Colonic mucosa (tissue), 4 donors: ENCODE data around the gene FRMPD3. TPM values are rescaled to one million over a fixed set of nuclear protein-coding genes. Genes with fewer than 3 reads are reported as not detected.

Experiments
- DNase-seq: peaks from one replicate; pipeline ENCODE4 v3.0.0-alpha.2; 2020
- H3K27ac ChIP-seq: fragments of 200-600 bp; one replicate; pipeline ENCODE4 v1.8.0; 2021
- H3K27me3 ChIP-seq: fragments of 200-600 bp; one replicate; pipeline ENCODE4 v1.8.0; 2021
- H3K36me3 ChIP-seq: fragments of 200-600 bp; one replicate; pipeline ENCODE4 v1.8.0; 2021
- H3K4me1 ChIP-seq: fragments of 200-600 bp; one replicate; pipeline ENCODE4 v1.8.0; 2021; ENCODE audit warnings: mild to moderate bottlenecking
- H3K4me3 ChIP-seq: fragments of 200-600 bp; one replicate; pipeline ENCODE4 v1.8.0; 2021
- H3K9ac ChIP-seq, 2 donors: one replicate each; pipeline ENCODE4 v1.7.0; 2013; ENCODE audit warnings: control low read depth in 2 of 2, low read depth in 2 of 2, low read length in 2 of 2
- H3K9me3 ChIP-seq: fragments of 200-600 bp; one replicate; pipeline ENCODE4 v1.8.0; 2021
- intact Hi-C: fragments of 100-400 bp; cut with DNase I; formaldehyde crosslinking; loops from one replicate; pipeline ENCODE4 v1.14.1; 2022
- total RNA-seq, 2 donors: library from RNA; stranded (reverse); fragmentation: NEBNext Ultra II Directional in 1 of 2; extraction: Animal tissue kit (Norgen Biotek cat#: 25700) in 1 of 2; gene quantifications; one replicate each; pipeline ENCODE4 v1.2.1, GENCODE V29; 2021
- TF ChIP-seq, protein P1 (sequence below): fragments of 200-600 bp; IDR thresholded peaks from one replicate; pipeline ENCODE4 v1.8.0; 2022; ENCODE audit warnings: antibody characterized with exemption, mild to moderate bottlenecking
- donor health status: healthy.
- donor health status: DM: no; HTN: no; CAD: no.
- donor health status: DM: no; HTN: no; CAD: no.

Gene FRMPD3
- total RNA-seq, 2 donors from 2014 or later, result 0.13 to 0.42 TPM

DNA sequence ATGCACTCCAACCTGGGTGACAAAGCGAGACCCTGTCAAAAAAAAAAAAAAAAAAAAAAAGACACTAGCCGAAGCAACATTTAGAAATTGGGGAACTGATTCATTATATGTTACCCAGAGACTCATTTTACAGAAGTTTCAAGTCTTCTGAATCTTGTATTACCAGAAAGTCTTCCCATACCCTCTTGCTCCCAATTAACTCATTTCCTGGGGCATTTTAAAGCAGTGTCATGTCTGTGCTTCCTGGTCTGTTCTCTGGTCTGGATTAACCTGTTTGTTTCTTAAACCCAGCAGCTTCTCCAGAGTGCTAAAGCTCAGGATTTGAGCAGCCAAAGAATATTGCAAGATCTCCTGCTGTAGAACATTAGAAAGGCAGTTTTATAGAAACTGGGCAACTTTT is 43.7 kb downstream of the FRMPD3 start:
- Histone ChIP-seq H3K4me1 (no peaks in the 10 kb centered on the region), H3K27me3 (no peaks in the 10 kb centered on the region), H3K9ac (no peak overlapping the region), H3K9me3 (no peaks in the 10 kb centered on the region), H3K27ac (no peak overlapping the region), H3K36me3 (no peaks in the 10 kb centered on the region), H3K4me3 (no peak overlapping the region)
- no peak for DNase-seq
- intact Hi-C loops, result no loop called here
- TF ChIP-seq, protein P1, sequence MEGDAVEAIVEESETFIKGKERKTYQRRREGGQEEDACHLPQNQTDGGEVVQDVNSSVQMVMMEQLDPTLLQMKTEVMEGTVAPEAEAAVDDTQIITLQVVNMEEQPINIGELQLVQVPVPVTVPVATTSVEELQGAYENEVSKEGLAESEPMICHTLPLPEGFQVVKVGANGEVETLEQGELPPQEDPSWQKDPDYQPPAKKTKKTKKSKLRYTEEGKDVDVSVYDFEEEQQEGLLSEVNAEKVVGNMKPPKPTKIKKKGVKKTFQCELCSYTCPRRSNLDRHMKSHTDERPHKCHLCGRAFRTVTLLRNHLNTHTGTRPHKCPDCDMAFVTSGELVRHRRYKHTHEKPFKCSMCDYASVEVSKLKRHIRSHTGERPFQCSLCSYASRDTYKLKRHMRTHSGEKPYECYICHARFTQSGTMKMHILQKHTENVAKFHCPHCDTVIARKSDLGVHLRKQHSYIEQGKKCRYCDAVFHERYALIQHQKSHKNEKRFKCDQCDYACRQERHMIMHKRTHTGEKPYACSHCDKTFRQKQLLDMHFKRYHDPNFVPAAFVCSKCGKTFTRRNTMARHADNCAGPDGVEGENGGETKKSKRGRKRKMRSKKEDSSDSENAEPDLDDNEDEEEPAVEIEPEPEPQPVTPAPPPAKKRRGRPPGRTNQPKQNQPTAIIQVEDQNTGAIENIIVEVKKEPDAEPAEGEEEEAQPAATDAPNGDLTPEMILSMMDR, result no peak

DNA sequence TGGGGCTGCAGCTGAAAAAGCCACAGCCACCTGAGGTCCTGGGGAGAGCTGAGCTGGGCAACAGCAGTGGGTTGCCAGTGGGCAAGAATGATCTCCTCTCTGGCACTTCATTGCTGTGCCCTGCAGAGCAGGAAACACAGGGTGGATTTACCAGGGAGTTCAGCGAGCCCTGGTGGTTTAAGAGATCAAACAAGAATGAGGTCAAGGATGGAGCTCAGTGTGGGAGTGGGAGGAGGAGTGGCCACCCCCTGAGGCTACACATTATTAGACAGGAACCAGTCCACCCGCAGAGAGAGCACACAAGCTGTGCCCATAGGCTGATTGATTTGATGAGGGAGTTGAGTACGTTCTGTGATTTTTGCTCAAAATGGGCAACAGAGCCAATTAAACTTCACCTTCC is 47.3 kb downstream of the FRMPD3 start:
- H3K9me3 ChIP-seq, result no peaks in the 10 kb centered on the region
- no peaks in the 10 kb centered on the region for H3K36me3 ChIP-seq
- TF ChIP-seq, protein P1, result no peak
- H3K27ac ChIP-seq, result no peak overlapping the region
- no peak for DNase-seq
- H3K4me3 ChIP-seq, result no peak overlapping the region
- no peaks in the 10 kb centered on the region for H3K27me3 ChIP-seq
- H3K9ac ChIP-seq, result no peak overlapping the region
- intact Hi-C loops, result no loop called here
- H3K4me1 ChIP-seq, result no peaks in the 10 kb centered on the region

Other genes starting within 250 kb of the FRMPD3 start
- 1 to 10 TPM; 3.7 to 5.6 TPM for gene NUP62CL, start 243.2 kb upstream of the FRMPD3 start, total RNA-seq
- not detected for gene DNAAF6, start 243.0 kb upstream of the FRMPD3 start, total RNA-seq
- 10 to 100 TPM; 12.2 to 20.3 TPM for gene PRPS1, start 178.9 kb downstream of the FRMPD3 start, total RNA-seq